GM20000 (cell line): ENCODE data around the gene INPP5A.
"Not testable (repeated sequence)": the region's sequence is repeated elsewhere in the genome, so short reads cannot be mapped to it uniquely, and the experiment has no call there.

Source experiments
- DNase-seq: peaks from one replicate; pipeline ENCODE4 v3.0.0; 2012; ENCODE audit warnings: low spot score
- CTCF ChIP-seq: IDR thresholded peaks from 2 replicates; pipeline ENCODE4 v1.5.1; 2012; ENCODE audit warnings: mild to moderate bottlenecking, control low read depth; ENCODE audit errors: extremely low read depth, missing control alignments

The INPP5A gene

GRCh38 chr10:132499367-132499685 lies 38.3 kb upstream of the INPP5A start:
- no peak for TF ChIP-seq CTCF
- no peak for DNase-seq

- DNase-seq: no peak
- TF ChIP-seq CTCF: no peak
Observed at GRCh38 chr10:132500781-132501415, 36.7 kb upstream of the INPP5A start.

- no peak for TF ChIP-seq CTCF
- DNase-seq: no peak
Observed at GRCh38 chr10:132502544-132503300, 34.9 kb upstream of the INPP5A start.

- no peak for DNase-seq
- TF ChIP-seq CTCF: no peak
Observed at GRCh38 chr10:132503581-132504421, 33.8 kb upstream of the INPP5A start.

- no peak for DNase-seq
- TF ChIP-seq CTCF: no peak
Observed at GRCh38 chr10:132504501-132505272, 32.9 kb upstream of the INPP5A start.

- not testable (repeated sequence) for DNase-seq
Observed at GRCh38 chr10:132505546-132505945, 32.0 kb upstream of the INPP5A start.

- no peak for DNase-seq
- no peak for TF ChIP-seq CTCF
Observed at GRCh38 chr10:132506711-132507408, 30.7 kb upstream of the INPP5A start.
